DOHH2 (cell line): ENCODE results near the gene KRTAP10-2.

Experiments
- H3F3A ChIP-seq: fragments of 200-600 bp; sonication (generic), shearing (Covaris generic); 2 replicates; pipeline ENCODE4 v1.6.0; 2016; ENCODE audit warnings: antibody characterized with exemption, mild to moderate bottlenecking; ENCODE audit not compliant: control insufficient read depth, insufficient read depth
- H3K27ac ChIP-seq: fragments of 200-600 bp; sonication (generic); 2 replicates; pipeline ENCODE4 v1.5.1; 2014; ENCODE audit warnings: low read depth, mild to moderate bottlenecking, low read length, moderate library complexity
- H3K27me3 ChIP-seq: fragments of 200-600 bp; sonication (generic); 2 replicates; pipeline ENCODE4 v1.6.1; 2014; ENCODE audit warnings: mild to moderate bottlenecking, low read length, mixed read lengths; ENCODE audit not compliant: control insufficient read depth
- H3K36me3 ChIP-seq: fragments of 200-600 bp; sonication (generic); 2 replicates; pipeline ENCODE4 v1.6.1; 2014; ENCODE audit warnings: mild to moderate bottlenecking, low read length, moderate library complexity, mixed read lengths; ENCODE audit not compliant: control insufficient read depth
- H3K4me1 ChIP-seq: fragments of 200-600 bp; sonication (generic); 2 replicates; pipeline ENCODE4 v1.6.1; 2014; ENCODE audit warnings: mild to moderate bottlenecking, low read length, mixed read lengths; ENCODE audit not compliant: control insufficient read depth
- H3K4me2 ChIP-seq: fragments of 200-600 bp; sonication (generic); 2 replicates; pipeline ENCODE4 v1.6.0; 2014; ENCODE audit warnings: mild to moderate bottlenecking, low read length, moderate library complexity
- H3K4me3 ChIP-seq: fragments of 200-600 bp; sonication (generic); 2 replicates; pipeline ENCODE4 v1.5.1; 2014; ENCODE audit warnings: mild to moderate bottlenecking, low read length, mixed read lengths
- H3K79me2 ChIP-seq: fragments of 200-600 bp; sonication (generic); 2 replicates; pipeline ENCODE4 v1.6.1; 2014; ENCODE audit warnings: mild to moderate bottlenecking, low read length, mixed read lengths; ENCODE audit not compliant: control insufficient read depth
- H3K9me2 ChIP-seq: fragments of 200-600 bp; sonication (generic); replicated peaks from 2 replicates; pipeline ENCODE4 v1.6.1; 2014; ENCODE audit warnings: mild to moderate bottlenecking, low read length, mixed read lengths; ENCODE audit not compliant: control insufficient read depth
- H3K9me3 ChIP-seq: fragments of 200-600 bp; sonication (generic); 2 replicates; pipeline ENCODE4 v1.6.1; 2014; ENCODE audit warnings: antibody characterized with exemption, low read length, mixed read lengths; ENCODE audit not compliant: control insufficient read depth, insufficient read depth
- H4K20me1 ChIP-seq: fragments of 200-600 bp; sonication (generic); 2 replicates; pipeline ENCODE4 v1.6.0; 2014; ENCODE audit warnings: low read depth, mild to moderate bottlenecking, antibody characterized with exemption, low read length, moderate library complexity; ENCODE audit not compliant: control insufficient read depth, insufficient read depth
- EZH2phosphoT487 ChIP-seq: fragments of 200-600 bp; sonication (generic); IDR thresholded peaks from 2 replicates; pipeline ENCODE4 v1.6.1; 2017; ENCODE audit warnings: borderline replicate concordance, mild to moderate bottlenecking, antibody characterized with exemption, low read length, moderate library complexity, mixed read lengths
- TF ChIP-seq, protein P1 (sequence below): fragments of 200-600 bp; sonication (generic); IDR thresholded peaks from one replicate; pipeline ENCODE4 v1.5.1; 2014; ENCODE audit warnings: antibody characterized with exemption, mild to moderate bottlenecking, low read depth, low read length; ENCODE audit not compliant: poor library complexity, severe bottlenecking

The KRTAP10-2 gene

DNA sequence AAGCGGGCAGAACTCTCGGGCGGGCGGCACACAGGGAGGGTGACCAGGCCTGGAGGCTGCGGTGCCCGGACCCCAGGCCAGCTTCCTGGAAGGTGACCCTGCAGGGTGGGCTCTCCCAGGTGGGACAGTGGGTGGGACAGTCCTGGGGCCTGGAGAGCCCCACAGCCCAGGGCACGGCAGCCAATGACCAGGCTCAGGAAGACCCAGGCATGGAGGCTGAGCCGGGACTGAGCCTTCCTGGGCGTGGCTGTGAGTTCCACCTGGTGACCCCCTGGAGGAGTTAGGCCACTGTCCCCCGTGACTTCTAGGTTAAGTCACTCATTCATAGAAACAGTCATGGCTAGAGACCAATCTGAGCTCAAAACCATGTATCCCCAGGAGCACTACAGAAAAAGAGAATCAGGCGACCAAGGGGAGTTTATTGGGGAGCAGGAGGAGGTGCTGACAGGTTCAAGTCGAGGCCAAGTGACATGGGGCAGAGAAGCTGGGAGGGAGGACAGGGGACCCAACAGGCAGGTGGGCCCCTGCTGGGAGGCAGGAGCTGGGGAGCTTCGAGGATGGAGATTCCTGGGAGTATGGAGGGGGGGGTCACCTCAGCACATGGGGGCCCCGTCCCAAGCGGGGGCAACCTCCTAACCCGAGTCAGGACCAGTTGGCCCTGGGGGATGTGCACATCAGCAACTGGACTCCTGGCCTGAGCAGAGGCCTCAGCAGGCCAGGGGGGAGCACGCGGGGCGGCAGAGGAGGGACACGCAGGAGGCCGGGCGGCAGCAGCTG is 27.9 kb upstream of the KRTAP10-2 start:
- no peaks in the 10 kb centered on the region for H3K27me3 ChIP-seq
- H3K9me3 ChIP-seq, result peaks cover 13% of the 10 kb centered on the region; the same call in 1 of the 2 replicates
- no peak for TF ChIP-seq EZH2phosphoT487
- TF ChIP-seq, protein P1, sequence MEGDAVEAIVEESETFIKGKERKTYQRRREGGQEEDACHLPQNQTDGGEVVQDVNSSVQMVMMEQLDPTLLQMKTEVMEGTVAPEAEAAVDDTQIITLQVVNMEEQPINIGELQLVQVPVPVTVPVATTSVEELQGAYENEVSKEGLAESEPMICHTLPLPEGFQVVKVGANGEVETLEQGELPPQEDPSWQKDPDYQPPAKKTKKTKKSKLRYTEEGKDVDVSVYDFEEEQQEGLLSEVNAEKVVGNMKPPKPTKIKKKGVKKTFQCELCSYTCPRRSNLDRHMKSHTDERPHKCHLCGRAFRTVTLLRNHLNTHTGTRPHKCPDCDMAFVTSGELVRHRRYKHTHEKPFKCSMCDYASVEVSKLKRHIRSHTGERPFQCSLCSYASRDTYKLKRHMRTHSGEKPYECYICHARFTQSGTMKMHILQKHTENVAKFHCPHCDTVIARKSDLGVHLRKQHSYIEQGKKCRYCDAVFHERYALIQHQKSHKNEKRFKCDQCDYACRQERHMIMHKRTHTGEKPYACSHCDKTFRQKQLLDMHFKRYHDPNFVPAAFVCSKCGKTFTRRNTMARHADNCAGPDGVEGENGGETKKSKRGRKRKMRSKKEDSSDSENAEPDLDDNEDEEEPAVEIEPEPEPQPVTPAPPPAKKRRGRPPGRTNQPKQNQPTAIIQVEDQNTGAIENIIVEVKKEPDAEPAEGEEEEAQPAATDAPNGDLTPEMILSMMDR, result no peak
- H3K9me2 ChIP-seq, result no peaks in the 10 kb centered on the region
- H3K27ac ChIP-seq, result no peak overlapping the region
- H3F3A ChIP-seq, result no peaks in the 10 kb centered on the region
- H3K4me3 ChIP-seq, result no peak overlapping the region
- no peak overlapping the region for H3K4me2 ChIP-seq
- no peaks in the 10 kb centered on the region for H4K20me1 ChIP-seq
- no peaks in the 10 kb centered on the region for H3K36me3 ChIP-seq
- H3K4me1 ChIP-seq, result no peaks in the 10 kb centered on the region
- H3K79me2 ChIP-seq, result no peaks in the 10 kb centered on the region

DNA sequence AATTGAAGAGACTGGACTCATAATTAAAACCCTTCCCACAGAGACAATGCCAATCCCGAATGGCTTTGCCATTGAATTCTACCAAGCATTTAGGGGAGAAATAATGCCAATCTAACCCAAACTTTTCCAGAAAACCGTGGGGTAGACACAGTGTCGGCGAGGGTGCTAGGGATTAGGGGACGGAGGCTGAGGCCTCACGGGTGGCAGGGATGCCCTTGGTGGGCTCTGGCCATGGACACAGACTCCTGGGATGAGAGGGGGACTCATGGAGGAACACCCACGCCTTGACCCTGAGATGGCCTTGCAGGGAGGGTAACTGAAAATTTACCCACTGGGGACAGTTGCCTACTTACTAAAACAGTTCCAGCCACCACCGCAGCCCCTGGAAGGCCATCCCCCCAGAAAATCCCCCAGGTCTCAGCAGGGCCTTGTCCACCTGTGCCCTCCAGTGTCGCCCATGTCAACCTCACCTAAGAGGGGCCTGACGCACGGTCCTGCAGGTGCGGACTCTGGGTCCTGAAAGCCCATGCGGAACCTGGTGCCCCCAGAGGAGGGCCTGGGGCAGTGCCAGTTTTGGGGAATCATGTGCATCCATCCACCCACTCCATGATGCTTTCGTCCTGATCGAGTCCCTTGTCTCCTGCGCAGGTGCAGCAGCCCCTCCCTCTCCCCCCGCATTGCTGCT is 27.2 kb upstream of the KRTAP10-2 start:
- H3K4me1 ChIP-seq, result no peaks in the 10 kb centered on the region
- no peaks in the 10 kb centered on the region for H3K9me2 ChIP-seq
- no peaks in the 10 kb centered on the region for H3K36me3 ChIP-seq
- H3K27ac ChIP-seq, result no peak overlapping the region
- H4K20me1 ChIP-seq, result no peaks in the 10 kb centered on the region
- H3K4me2 ChIP-seq, result no peak overlapping the region
- H3F3A ChIP-seq, result no peaks in the 10 kb centered on the region
- no peaks in the 10 kb centered on the region for H3K79me2 ChIP-seq
- peaks cover 13% of the 10 kb centered on the region; the same call in 1 of the 2 replicates for H3K9me3 ChIP-seq
- H3K4me3 ChIP-seq, result no peak overlapping the region
- no peak for TF ChIP-seq EZH2phosphoT487
- TF ChIP-seq, protein P1, result no peak
- H3K27me3 ChIP-seq, result no peaks in the 10 kb centered on the region

DNA sequence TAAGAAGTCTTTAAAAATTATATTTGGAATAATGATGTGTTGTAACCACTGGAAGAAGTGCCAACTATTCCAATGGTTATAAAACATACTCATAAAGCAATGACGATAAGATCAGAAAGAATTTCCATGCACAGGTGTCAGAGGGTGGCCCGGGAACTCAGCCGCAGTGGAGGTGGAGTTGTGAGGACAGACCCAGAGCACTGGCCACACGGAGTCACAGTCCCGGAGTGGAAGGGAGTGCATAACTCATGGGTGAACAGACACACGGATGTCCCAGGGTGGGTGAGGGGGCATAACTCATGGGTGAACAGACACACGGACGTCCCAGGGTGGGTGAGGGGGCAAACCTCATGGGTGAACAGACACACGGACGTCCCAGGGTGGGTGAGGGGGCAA is 24.7 kb upstream of the KRTAP10-2 start:
- no peaks in the 10 kb centered on the region for H3K4me1 ChIP-seq
- no peak overlapping the region for H3K4me2 ChIP-seq
- H3K36me3 ChIP-seq, result no peaks in the 10 kb centered on the region
- H3K27me3 ChIP-seq, result no peaks in the 10 kb centered on the region
- H3K9me2 ChIP-seq, result no peaks in the 10 kb centered on the region
- H3K79me2 ChIP-seq, result no peaks in the 10 kb centered on the region
- no peak for TF ChIP-seq EZH2phosphoT487
- TF ChIP-seq, protein P1, result no peak
- H3K9me3 ChIP-seq, result 0 out of 2 replicates have a peak, but pooled peaks cover 3% of the 10 kb centered on the region
- H3K27ac ChIP-seq, result no peak overlapping the region
- H3F3A ChIP-seq, result no peaks in the 10 kb centered on the region
- H3K4me3 ChIP-seq, result no peak overlapping the region
- no peaks in the 10 kb centered on the region for H4K20me1 ChIP-seq
